ENCODE data around the gene ZCCHC12.
A peak's percentile ranks its signal among the peaks of the same experiment; 100 is the strongest.
"Not testable (repeated sequence)": the region's sequence is repeated elsewhere in the genome, so short reads cannot be mapped to it uniquely, and the experiment has no call there.

The ZCCHC12 gene

GRCh38 chrX:118823263-118824172 is at the start of gene ZCCHC12:
TSS of gene ZCCHC12 (plus strand) at chrX:118823824. CDS start at chrX:118825245, 1,421 bp downstream.
- peak in 52 of 56 donors; percentile 1 to 78 (median 40) for DNase-seq

- no peak for DNase-seq
Observed at GRCh38 chrX:118779581-118779980, 44.0 kb upstream of the ZCCHC12 start.

- no peak for DNase-seq
Observed at GRCh38 chrX:118780509-118780908, 43.1 kb upstream of the ZCCHC12 start.

- DNase-seq = no peak
Observed at GRCh38 chrX:118780911-118781310, 42.7 kb upstream of the ZCCHC12 start.

- no peak for DNase-seq
Observed at GRCh38 chrX:118795528-118796280, 27.9 kb upstream of the ZCCHC12 start.

- DNase-seq = no peak
Observed at GRCh38 chrX:118802857-118803256, 20.8 kb upstream of the ZCCHC12 start.

- DNase-seq = peak in 37 of 56 donors; percentile 0 to 51 (median 10)
Observed at GRCh38 chrX:118807151-118808017, 16.2 kb upstream of the ZCCHC12 start.

GRCh38 chrX:118817257-118817656 is 6.4 kb upstream of the ZCCHC12 start:
- DNase-seq = not testable (repeated sequence)

GRCh38 chrX:118824173-118824730 is 628 bp downstream of the ZCCHC12 start:
- peak in 11 of 56 donors; percentile 0 to 17 (median 5) for DNase-seq

GRCh38 chrX:118825227-118825626 is 1.6 kb downstream of the ZCCHC12 start:
- DNase-seq = peak in 1 of 56 donors; percentile 2

- DNase-seq = peak; percentile 3 to 94 (median 74)
Observed at GRCh38 chrX:118839334-118839958, 15.8 kb downstream of the ZCCHC12 start.

- no peak for DNase-seq
Observed at GRCh38 chrX:118847676-118848075, 24.1 kb downstream of the ZCCHC12 start.

GRCh38 chrX:118853596-118853995 is 30.0 kb downstream of the ZCCHC12 start:
- DNase-seq = peak in 1 of 56 donors; percentile 1

- no peak for DNase-seq
Observed at GRCh38 chrX:118855681-118856310, 32.2 kb downstream of the ZCCHC12 start.

GRCh38 chrX:118857006-118857405 is 33.4 kb downstream of the ZCCHC12 start:
- no peak for DNase-seq

- no peak for DNase-seq
Observed at GRCh38 chrX:118861338-118861737, 37.7 kb downstream of the ZCCHC12 start.

- peak in 6 of 56 donors; percentile 0 to 17 (median 2) for DNase-seq
Observed at GRCh38 chrX:118862091-118862490, 38.5 kb downstream of the ZCCHC12 start.

- no peak for DNase-seq
Observed at GRCh38 chrX:118862979-118863378, 39.4 kb downstream of the ZCCHC12 start.

- no peak for DNase-seq
Observed at GRCh38 chrX:118864063-118864635, 40.5 kb downstream of the ZCCHC12 start.

Measured in nucleus accumbens (tissue), 56 donors.